GM03348 (cell line): ENCODE measurements around the gene SLC9A5.

Source experiments
- DNase-seq: peaks from one replicate; pipeline ENCODE4 v3.0.0; 2012; ENCODE audit warnings: low spot score

The SLC9A5 gene

GRCh38 chr16:67248401-67249177 is at the start of gene SLC9A5:
Gene SLC9A5 (plus strand): TSS chr16:67248979. CDS start chr16:67249015, 36 bp downstream.
- peak; percentile 73 for DNase-seq

- DNase-seq: peak; percentile 39
Measured at GRCh38 chr16:67199011-67199807, 49.6 kb upstream of the SLC9A5 start, which contains the start of gene ELMO3. Gene ELMO3 (plus strand): TSS chr16:67199131. CDS start chr16:67199327, 196 bp downstream.

- DNase-seq: no peak
Measured at GRCh38 chr16:67199808-67200198, 49.0 kb upstream of the SLC9A5 start.

- no peak for DNase-seq
Measured at GRCh38 chr16:67200491-67200890, 48.3 kb upstream of the SLC9A5 start.

GRCh38 chr16:67201411-67202345 is 47.1 kb upstream of the SLC9A5 start:
- DNase-seq: no peak

- DNase-seq: no peak
Measured at GRCh38 chr16:67202426-67202825, 46.4 kb upstream of the SLC9A5 start.

GRCh38 chr16:67202956-67203493 is 45.8 kb upstream of the SLC9A5 start:
- no peak for DNase-seq

GRCh38 chr16:67204076-67204475 is 44.7 kb upstream of the SLC9A5 start:
- DNase-seq: no peak

GRCh38 chr16:67206129-67206837 is 42.5 kb upstream of the SLC9A5 start:
- DNase-seq: no peak

GRCh38 chr16:67206838-67207248 is 41.9 kb upstream of the SLC9A5 start:
- no peak for DNase-seq

- peak; percentile 40 for DNase-seq
Measured at GRCh38 chr16:67207249-67208091, 41.3 kb upstream of the SLC9A5 start.

- DNase-seq: no peak
Measured at GRCh38 chr16:67208154-67208896, 40.5 kb upstream of the SLC9A5 start.

GRCh38 chr16:67209565-67209964 is 39.2 kb upstream of the SLC9A5 start:
- DNase-seq: no peak

GRCh38 chr16:67210069-67210937 is 38.5 kb upstream of the SLC9A5 start:
- DNase-seq: no peak

GRCh38 chr16:67211674-67212073 is 37.1 kb upstream of the SLC9A5 start:
- no peak for DNase-seq

- no peak for DNase-seq
Measured at GRCh38 chr16:67212766-67213165, 36.0 kb upstream of the SLC9A5 start.

GRCh38 chr16:67213197-67214019 is 35.4 kb upstream of the SLC9A5 start:
- DNase-seq: no peak

GRCh38 chr16:67215706-67216105 is 33.1 kb upstream of the SLC9A5 start:
- DNase-seq: no peak
